Measurements from ENCODE around the gene SLC18A2. TPM values are rescaled to one million over a fixed set of nuclear protein-coding genes. Genes with fewer than 3 reads are reported as not detected.

SLC18A2 gene
- total and polyA plus RNA-seq, 2 donors (not counting 1 experiment from before 2014, with no cell fraction given) = under 0.01 TPM; not detected in 1

DNA sequence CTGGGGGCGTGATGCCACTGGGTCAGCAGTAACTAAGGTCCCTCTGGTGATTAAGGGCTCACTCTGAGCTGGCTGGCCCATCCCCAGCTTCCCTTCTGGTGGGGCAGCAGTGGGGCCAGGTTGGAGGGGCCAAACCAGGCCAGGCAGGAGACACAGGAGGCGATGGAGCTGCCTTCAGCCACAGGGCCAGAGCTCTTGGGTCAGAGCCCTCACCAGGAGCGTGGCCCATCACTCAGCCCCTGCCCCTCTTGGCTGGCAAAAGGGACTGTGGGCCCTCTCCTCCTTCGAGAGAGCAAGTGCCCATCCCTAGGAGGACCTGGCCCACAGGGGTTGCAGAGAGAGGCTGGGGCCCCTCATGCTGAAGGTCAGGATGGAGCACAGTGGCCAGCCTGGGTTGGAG lies 39.1 kb upstream of the SLC18A2 start:
- H3K4me2 ChIP-seq (ENCODE audit: extremely low read depth, insufficient read depth, low read length) = no peak overlapping the region
- no peaks in the 10 kb centered on the region for H3K27me3 ChIP-seq (ENCODE audit: control insufficient read depth, insufficient read depth, low read length)
- no peaks in the 10 kb centered on the region for H3K36me3 ChIP-seq (ENCODE audit: control insufficient read depth, insufficient read depth, low read length)
- no peaks in the 10 kb centered on the region for H3K79me2 ChIP-seq (ENCODE audit: control insufficient read depth, insufficient read depth, low read length)
- H3K4me1 ChIP-seq (ENCODE audit: control insufficient read depth, extremely low read depth, insufficient read depth, low read length) = no peaks in the 10 kb centered on the region
- no peak for TF ChIP-seq EZH2 (IDR thresholded peaks at IDR 0.05; ENCODE audit: low read length, missing control alignments)
- TF ChIP-seq, protein P1, sequence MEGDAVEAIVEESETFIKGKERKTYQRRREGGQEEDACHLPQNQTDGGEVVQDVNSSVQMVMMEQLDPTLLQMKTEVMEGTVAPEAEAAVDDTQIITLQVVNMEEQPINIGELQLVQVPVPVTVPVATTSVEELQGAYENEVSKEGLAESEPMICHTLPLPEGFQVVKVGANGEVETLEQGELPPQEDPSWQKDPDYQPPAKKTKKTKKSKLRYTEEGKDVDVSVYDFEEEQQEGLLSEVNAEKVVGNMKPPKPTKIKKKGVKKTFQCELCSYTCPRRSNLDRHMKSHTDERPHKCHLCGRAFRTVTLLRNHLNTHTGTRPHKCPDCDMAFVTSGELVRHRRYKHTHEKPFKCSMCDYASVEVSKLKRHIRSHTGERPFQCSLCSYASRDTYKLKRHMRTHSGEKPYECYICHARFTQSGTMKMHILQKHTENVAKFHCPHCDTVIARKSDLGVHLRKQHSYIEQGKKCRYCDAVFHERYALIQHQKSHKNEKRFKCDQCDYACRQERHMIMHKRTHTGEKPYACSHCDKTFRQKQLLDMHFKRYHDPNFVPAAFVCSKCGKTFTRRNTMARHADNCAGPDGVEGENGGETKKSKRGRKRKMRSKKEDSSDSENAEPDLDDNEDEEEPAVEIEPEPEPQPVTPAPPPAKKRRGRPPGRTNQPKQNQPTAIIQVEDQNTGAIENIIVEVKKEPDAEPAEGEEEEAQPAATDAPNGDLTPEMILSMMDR (conservative IDR thresholded peaks at IDR 0.05 in 1 of 2, IDR thresholded peaks at IDR 0.05 in 1 of 2; ENCODE audit: low read depth in 1 of 2, low read length in 2 of 2) = no peak
- H4K20me1 ChIP-seq (ENCODE audit: control insufficient read depth, extremely low read depth, insufficient read depth, low read length) = no peaks in the 10 kb centered on the region
- no peak overlapping the region for H2AFZ ChIP-seq (ENCODE audit: low read length)
- H3K4me3 ChIP-seq (replicated peaks in 1 of 4; ENCODE audit: control extremely low read depth in 1 of 4, insufficient read depth in 1 of 4, low read depth in 3 of 4, low read length in 4 of 4) = no peak overlapping the region
- no peak overlapping the region for H3K9ac ChIP-seq (ENCODE audit: insufficient read depth, low read length)
- H3K27ac ChIP-seq (ENCODE audit: insufficient read depth, low read length) = no peak overlapping the region
- DNase-seq (ENCODE audit: low read depth in 2 of 2) = no peak
- no peaks in the 10 kb centered on the region for H3K9me3 ChIP-seq (ENCODE audit: control insufficient read depth, insufficient read depth, low read depth, low read length)

GRCh38 chr10:117204316-117204715 lies 36.6 kb upstream of the SLC18A2 start:
- Histone ChIP-seq H2AFZ (ENCODE audit: low read length) (no peak overlapping the region), H3K27me3 (ENCODE audit: control insufficient read depth, insufficient read depth, low read length) (no peaks in the 10 kb centered on the region), H3K27ac (ENCODE audit: insufficient read depth, low read length) (no peak overlapping the region), H3K4me3 (replicated peaks in 1 of 4; ENCODE audit: control extremely low read depth in 1 of 4, insufficient read depth in 1 of 4, low read depth in 3 of 4, low read length in 4 of 4) (no peak overlapping the region), H3K36me3 (ENCODE audit: control insufficient read depth, insufficient read depth, low read length) (no peaks in the 10 kb centered on the region), H3K79me2 (ENCODE audit: control insufficient read depth, insufficient read depth, low read length) (no peaks in the 10 kb centered on the region), H3K9me3 (ENCODE audit: control insufficient read depth, insufficient read depth, low read depth, low read length) (no peaks in the 10 kb centered on the region), H3K4me2 (ENCODE audit: extremely low read depth, insufficient read depth, low read length) (no peak overlapping the region), H3K4me1 (ENCODE audit: control insufficient read depth, extremely low read depth, insufficient read depth, low read length) (no peaks in the 10 kb centered on the region), H4K20me1 (ENCODE audit: control insufficient read depth, extremely low read depth, insufficient read depth, low read length) (no peaks in the 10 kb centered on the region), H3K9ac (ENCODE audit: insufficient read depth, low read length) (no peak overlapping the region)
- DNase-seq (ENCODE audit: low read depth in 2 of 2) = no peak
- TF ChIP-seq EZH2 (IDR thresholded peaks at IDR 0.05; ENCODE audit: low read length, missing control alignments) = no peak

- no peak overlapping the region for H3K9ac ChIP-seq (ENCODE audit: insufficient read depth, low read length)
- no peak overlapping the region for H3K4me3 ChIP-seq (replicated peaks in 1 of 4; ENCODE audit: control extremely low read depth in 1 of 4, insufficient read depth in 1 of 4, low read depth in 3 of 4, low read length in 4 of 4)
- H2AFZ ChIP-seq (ENCODE audit: low read length) = no peak overlapping the region
- H3K4me1 ChIP-seq (ENCODE audit: control insufficient read depth, extremely low read depth, insufficient read depth, low read length) = no peaks in the 10 kb centered on the region
- no peak overlapping the region for H3K27ac ChIP-seq (ENCODE audit: insufficient read depth, low read length)
- H3K79me2 ChIP-seq (ENCODE audit: control insufficient read depth, insufficient read depth, low read length) = no peaks in the 10 kb centered on the region
- no peaks in the 10 kb centered on the region for H3K27me3 ChIP-seq (ENCODE audit: control insufficient read depth, insufficient read depth, low read length)
- no peaks in the 10 kb centered on the region for H3K36me3 ChIP-seq (ENCODE audit: control insufficient read depth, insufficient read depth, low read length)
- H3K4me2 ChIP-seq (ENCODE audit: extremely low read depth, insufficient read depth, low read length) = no peak overlapping the region
- DNase-seq (ENCODE audit: low read depth in 2 of 2) = no peak
- no peaks in the 10 kb centered on the region for H3K9me3 ChIP-seq (ENCODE audit: control insufficient read depth, insufficient read depth, low read depth, low read length)
- TF ChIP-seq, protein P1 (conservative IDR thresholded peaks at IDR 0.05 in 1 of 2, IDR thresholded peaks at IDR 0.05 in 1 of 2; ENCODE audit: low read depth in 1 of 2, low read length in 2 of 2) = no peak
- no peak for TF ChIP-seq EZH2 (IDR thresholded peaks at IDR 0.05; ENCODE audit: low read length, missing control alignments)
- H4K20me1 ChIP-seq (ENCODE audit: control insufficient read depth, extremely low read depth, insufficient read depth, low read length) = no peaks in the 10 kb centered on the region
These were observed 28.7 kb upstream of the SLC18A2 start for GRCh38 chr10:117212176-117212575.

Data from fibroblast of lung (primary cell).